PFSK-1 (cell line): Measurements from ENCODE around the gene SUCLG1.

ENCODE experiments used
- FOXP2 ChIP-seq: optimal IDR thresholded peaks from 2 replicates; pipeline ENCODE3; 2011; ENCODE audit warnings: borderline replicate concordance, control low read depth, inconsistent platforms; ENCODE audit not compliant: insufficient read depth; ENCODE audit errors: extremely low read length, extremely low read depth
- POLR2AphosphoS5 ChIP-seq: IDR thresholded peaks from 2 replicates; pipeline ENCODE4 v1.6.1; 2012; ENCODE audit warnings: low read depth, mild to moderate bottlenecking, control low read depth, low read length, moderate library complexity
- SIN3A ChIP-seq: IDR thresholded peaks from 2 replicates; pipeline ENCODE4 v1.6.1; 2012; ENCODE audit warnings: mild to moderate bottlenecking, low read length, moderate library complexity, borderline replicate concordance; ENCODE audit not compliant: insufficient read depth
- TAF1 ChIP-seq: IDR thresholded peaks from 2 replicates; pipeline ENCODE4 v1.6.1; 2012; ENCODE audit warnings: low read length, control low read depth, borderline replicate concordance; ENCODE audit not compliant: insufficient read depth
- TF ChIP-seq, protein P1 (sequence below), 2 experiments: IDR thresholded peaks; 2 replicates each; pipeline versions ENCODE4 v1.6.1 to v1.8.0; 2011 to 2012; ENCODE audit warnings: low read depth in 2 of 2, low read length in 2 of 2, control low read depth in 1 of 2, inconsistent platforms in 1 of 2, mild to moderate bottlenecking in 1 of 2, moderate library complexity in 1 of 2; ENCODE audit not compliant: insufficient read depth in 1 of 2

Gene SUCLG1

DNA sequence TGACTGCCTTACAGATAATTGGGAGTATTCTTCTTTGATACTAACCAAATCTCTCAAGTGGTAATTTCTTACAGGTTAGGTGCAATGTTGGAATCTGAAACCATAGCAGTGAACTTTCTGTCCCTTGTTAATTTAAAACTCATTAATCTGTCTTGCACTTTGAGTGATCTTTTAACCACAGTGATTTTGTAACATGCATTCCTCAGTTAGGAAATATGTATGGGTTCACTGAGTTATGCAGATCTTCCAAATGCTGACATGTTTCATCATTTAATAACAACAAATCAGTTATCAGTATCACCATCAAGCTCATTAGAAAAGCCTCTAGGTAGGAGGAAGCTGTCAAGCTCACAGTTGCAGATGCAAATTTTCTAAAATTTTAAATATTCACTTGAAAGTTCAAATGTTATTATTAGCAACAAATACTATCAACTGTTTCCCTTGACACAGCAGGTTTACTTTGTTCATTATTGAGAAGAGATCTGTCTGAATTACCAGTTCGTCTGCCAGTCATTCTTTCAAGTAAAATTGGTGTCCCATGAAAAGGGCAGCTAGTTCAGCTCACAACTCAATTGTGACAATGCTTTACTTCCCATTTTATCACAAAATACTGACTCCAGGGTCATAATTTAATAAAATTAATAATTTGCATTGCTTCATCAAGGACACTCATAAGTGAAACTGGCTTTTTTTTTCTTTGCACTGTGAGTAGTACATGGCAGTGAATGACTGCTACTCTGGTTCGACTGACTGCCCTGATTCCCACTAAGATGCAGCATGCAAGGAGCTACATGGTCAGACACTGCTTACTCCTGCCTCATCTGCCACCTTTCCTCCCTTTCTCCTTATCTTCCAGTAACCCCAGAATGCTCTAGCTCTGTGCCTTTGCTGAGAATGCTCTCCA, 31.6 kb downstream of the SUCLG1 start:
- TF ChIP-seq TAF1 (no peak), FOXP2 (no peak), SIN3A (no peak), POLR2AphosphoS5 (no peak)
- TF ChIP-seq, protein P1, sequence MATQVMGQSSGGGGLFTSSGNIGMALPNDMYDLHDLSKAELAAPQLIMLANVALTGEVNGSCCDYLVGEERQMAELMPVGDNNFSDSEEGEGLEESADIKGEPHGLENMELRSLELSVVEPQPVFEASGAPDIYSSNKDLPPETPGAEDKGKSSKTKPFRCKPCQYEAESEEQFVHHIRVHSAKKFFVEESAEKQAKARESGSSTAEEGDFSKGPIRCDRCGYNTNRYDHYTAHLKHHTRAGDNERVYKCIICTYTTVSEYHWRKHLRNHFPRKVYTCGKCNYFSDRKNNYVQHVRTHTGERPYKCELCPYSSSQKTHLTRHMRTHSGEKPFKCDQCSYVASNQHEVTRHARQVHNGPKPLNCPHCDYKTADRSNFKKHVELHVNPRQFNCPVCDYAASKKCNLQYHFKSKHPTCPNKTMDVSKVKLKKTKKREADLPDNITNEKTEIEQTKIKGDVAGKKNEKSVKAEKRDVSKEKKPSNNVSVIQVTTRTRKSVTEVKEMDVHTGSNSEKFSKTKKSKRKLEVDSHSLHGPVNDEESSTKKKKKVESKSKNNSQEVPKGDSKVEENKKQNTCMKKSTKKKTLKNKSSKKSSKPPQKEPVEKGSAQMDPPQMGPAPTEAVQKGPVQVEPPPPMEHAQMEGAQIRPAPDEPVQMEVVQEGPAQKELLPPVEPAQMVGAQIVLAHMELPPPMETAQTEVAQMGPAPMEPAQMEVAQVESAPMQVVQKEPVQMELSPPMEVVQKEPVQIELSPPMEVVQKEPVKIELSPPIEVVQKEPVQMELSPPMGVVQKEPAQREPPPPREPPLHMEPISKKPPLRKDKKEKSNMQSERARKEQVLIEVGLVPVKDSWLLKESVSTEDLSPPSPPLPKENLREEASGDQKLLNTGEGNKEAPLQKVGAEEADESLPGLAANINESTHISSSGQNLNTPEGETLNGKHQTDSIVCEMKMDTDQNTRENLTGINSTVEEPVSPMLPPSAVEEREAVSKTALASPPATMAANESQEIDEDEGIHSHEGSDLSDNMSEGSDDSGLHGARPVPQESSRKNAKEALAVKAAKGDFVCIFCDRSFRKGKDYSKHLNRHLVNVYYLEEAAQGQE (IDR thresholded peaks at IDR 0.05; ENCODE audit: insufficient read depth in 1 of 2, low read depth in 2 of 2, low read length in 2 of 2) = no peak

DNA sequence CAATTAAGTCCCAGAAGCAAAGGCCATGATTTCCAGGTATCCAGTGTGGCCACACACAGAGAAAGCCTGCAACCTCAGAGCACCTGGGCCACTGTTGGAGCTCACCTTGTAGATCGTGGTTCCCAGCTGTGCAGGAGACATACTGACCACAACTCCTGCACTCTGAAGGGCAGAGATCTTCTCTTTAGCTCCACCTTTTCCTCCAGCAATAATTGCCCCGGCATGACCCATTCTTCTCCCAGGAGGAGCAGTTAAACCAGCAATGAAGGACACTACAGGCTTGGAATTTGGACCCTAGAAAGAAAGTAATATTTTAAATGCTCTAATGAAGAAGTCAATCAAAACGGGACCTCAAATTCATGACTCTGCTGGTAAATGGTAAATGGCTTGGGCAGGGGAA, 33.8 kb downstream of the SUCLG1 start:
- no peak for TF ChIP-seq POLR2AphosphoS5
- no peak for TF ChIP-seq TAF1
- no peak for TF ChIP-seq FOXP2
- TF ChIP-seq, protein P1 (IDR thresholded peaks at IDR 0.05; ENCODE audit: insufficient read depth in 1 of 2, low read depth in 2 of 2, low read length in 2 of 2) = no peak
- TF ChIP-seq SIN3A = no peak

DNA sequence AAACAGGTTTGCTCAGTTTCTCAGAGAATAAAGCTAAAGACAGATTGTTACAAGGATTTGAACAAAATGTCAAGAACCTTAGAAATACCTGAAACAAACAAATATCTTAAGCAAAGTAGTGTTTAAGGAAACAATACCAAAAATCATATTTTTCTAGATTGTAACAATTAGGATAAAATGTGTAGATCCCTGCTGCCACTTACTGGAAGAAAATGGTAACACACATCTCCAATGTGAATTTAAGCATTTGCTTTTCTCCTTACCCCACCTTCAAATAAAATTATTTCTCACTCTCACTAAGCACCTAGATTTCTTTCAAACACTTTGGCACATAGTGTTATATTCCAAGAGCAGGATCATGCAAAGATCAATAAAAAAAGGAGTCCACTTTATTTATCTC, 34.9 kb downstream of the SUCLG1 start:
- TF ChIP-seq SIN3A = no peak

DNA sequence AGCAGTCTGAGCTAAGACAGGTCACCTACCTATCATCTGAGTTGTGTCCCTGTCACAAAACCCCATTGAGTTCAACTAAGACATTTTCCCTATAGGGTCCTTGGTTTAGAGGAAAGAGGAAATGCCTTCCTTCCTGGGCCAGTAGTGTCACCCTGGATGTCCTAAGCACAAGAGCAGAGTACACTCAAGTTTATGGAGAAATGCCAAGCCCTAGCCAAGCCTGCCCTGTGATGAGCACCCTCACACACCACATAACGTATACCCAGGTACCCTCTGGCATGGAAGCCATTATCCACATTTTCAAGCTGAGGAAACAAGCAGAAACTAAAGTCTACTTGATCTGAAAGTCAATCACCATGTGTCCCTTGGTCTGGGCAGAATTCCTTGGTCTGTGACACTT, 37.3 kb downstream of the SUCLG1 start:
- TF ChIP-seq POLR2AphosphoS5 (no peak), SIN3A (no peak), FOXP2 (no peak), TAF1 (no peak)
- TF ChIP-seq, protein P1 (IDR thresholded peaks at IDR 0.05; ENCODE audit: insufficient read depth in 1 of 2, low read depth in 2 of 2, low read length in 2 of 2) = no peak

DNA sequence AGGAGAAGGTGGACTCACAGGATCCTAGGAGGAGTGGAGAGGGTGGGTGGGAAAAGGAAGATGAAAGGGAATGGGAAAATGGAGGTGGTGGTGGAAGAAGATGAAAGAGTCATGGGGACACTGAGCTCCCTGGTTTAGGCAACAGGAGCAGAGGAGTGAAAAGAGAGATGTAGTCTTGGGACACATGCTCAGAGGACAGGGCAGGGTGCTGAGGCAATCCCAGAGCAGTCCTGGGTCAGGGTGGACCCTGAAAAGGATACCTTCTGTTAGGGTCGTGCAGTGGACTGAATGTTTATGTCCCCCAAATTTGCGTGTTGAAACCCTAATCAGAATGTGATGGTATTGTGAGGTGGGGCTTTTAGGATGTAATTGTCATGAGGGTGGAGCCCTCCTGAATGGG, 37.9 kb downstream of the SUCLG1 start:
- TF ChIP-seq TAF1 (no peak), SIN3A (no peak), POLR2AphosphoS5 (no peak), FOXP2 (no peak)
- TF ChIP-seq, protein P1 (IDR thresholded peaks at IDR 0.05; ENCODE audit: insufficient read depth in 1 of 2, low read depth in 2 of 2, low read length in 2 of 2) = no peak
